Prostate gland (tissue), 2 donors: ENCODE data around the gene EHMT1. TPM values are rescaled to one million over a fixed set of nuclear protein-coding genes. Genes with fewer than 3 reads are reported as not detected.

Experiments
- DNase-seq: peaks from one replicate; pipeline ENCODE4 v3.0.0-alpha.2; 2019; ENCODE audit warnings: low spot score
- H3K27ac ChIP-seq, 2 donors: fragments of 200-600 bp; sonication (generic); 2 replicates each; pipeline ENCODE4 v1.5.1; 2017 to 2019
- H3K27me3 ChIP-seq: fragments of 200-600 bp; sonication (generic); replicated peaks from 2 replicates; pipeline ENCODE4 v1.5.1; 2019; ENCODE audit not compliant: insufficient read depth
- H3K36me3 ChIP-seq, 2 donors: fragments of 200-600 bp; sonication (generic); 1 replicate in 1 of 2; 2 replicates in 1 of 2; pipeline versions ENCODE4 v1.5.1 to v1.8.1; 2017 to 2019
- H3K4me1 ChIP-seq: fragments of 200-600 bp; sonication (generic); replicated peaks from 2 replicates; pipeline ENCODE4 v1.5.1; 2019
- H3K4me3 ChIP-seq, 2 donors: fragments of 200-600 bp; sonication (generic); 2 replicates each; pipeline ENCODE4 v1.5.1; 2017 to 2019
- H3K9me3 ChIP-seq: fragments of 200-600 bp; sonication (generic); 2 replicates; pipeline ENCODE4 v1.5.1; 2017
- CTCF ChIP-seq, 4 experiments: fragments of 200-600 bp in 2 of 4; fragments of 450-650 bp in 2 of 4; sonication (generic) in 2 of 4; IDR thresholded peaks; 1 replicate in 3 of 4; 2 replicates in 1 of 4; pipeline ENCODE4 v1.5.1; 2016 to 2019; ENCODE audit warnings: antibody characterized with exemption in 4 of 4, mild to moderate bottlenecking in 2 of 4, moderate library complexity in 2 of 4
- POLR2A ChIP-seq: fragments of 450-650 bp; IDR thresholded peaks from one replicate; pipeline ENCODE4 v1.6.1; 2016; ENCODE audit warnings: antibody characterized with exemption, mild to moderate bottlenecking
- POLR2AphosphoS5 ChIP-seq: sonication (generic); formaldehyde crosslinking; IDR thresholded peaks from one replicate; pipeline ENCODE4 v1.6.1; 2017; ENCODE audit warnings: antibody characterized with exemption
- WGBS: methylation state at CpG from one replicate; pipeline ENCODE4 v1.1.5; 2018; 5-methylcytosine and 5-hydroxymethylcytosine counted together
- intact Hi-C: fragments of 100-400 bp; cut with DNase I; formaldehyde crosslinking; loops from one replicate; pipeline ENCODE4 v1.14.2; 2022
- total RNA-seq, 2 donors: library from RNA; depleted of rRNA; stranded (reverse); fragments of >200 nt; gene quantifications; one replicate each; pipeline ENCODE4 v1.1.0, GENCODE V29; 2016

Gene EHMT1
- total RNA-seq, 2 donors from 2014 or later, result 81.3 to 149 TPM

GRCh38 chr9:137672907-137673791 is 54.3 kb downstream of the EHMT1 start:
- WGBS, result 36% methylated on average over 13 of the region's 13 CpGs
- H3K4me3 ChIP-seq, result no peak overlapping the region
- H3K9me3 ChIP-seq, result no peaks in the 10 kb centered on the region
- TF ChIP-seq CTCF (IDR thresholded peaks at IDR 0.05) (peak; percentile 84 to 91 (median 88)), POLR2AphosphoS5 (peak; percentile 58), POLR2A (no peak)
- H3K36me3 ChIP-seq, result no peaks in the 10 kb centered on the region
- H3K27me3 ChIP-seq, result no peaks in the 10 kb centered on the region
- no peak overlapping the region for H3K27ac ChIP-seq
- intact Hi-C loops, result loop anchor here (10.0 kb wide), 1 partner anchor 102 kb away; no protein-coding TSS in a partner anchor
- DNase-seq, result peak; percentile 64
- H3K4me1 ChIP-seq, result peaks cover 21% of the 10 kb centered on the region

- intact Hi-C loops, result loop anchor here (10.0 kb wide), 1 partner anchor 101 kb away; no protein-coding TSS in a partner anchor
- H3K4me1 ChIP-seq, result peaks cover 21% of the 10 kb centered on the region
- H3K4me3 ChIP-seq, result no peak overlapping the region
- no peaks in the 10 kb centered on the region for H3K27me3 ChIP-seq
- H3K9me3 ChIP-seq, result no peaks in the 10 kb centered on the region
- H3K27ac ChIP-seq, result no peak overlapping the region
- no peak for TF ChIP-seq POLR2AphosphoS5
- DNase-seq, result no peak
- H3K36me3 ChIP-seq, result no peaks in the 10 kb centered on the region
- 48% methylated on average over 10 of the region's 10 CpGs for WGBS
Observed at GRCh38 chr9:137673886-137674285, 55.1 kb downstream of the EHMT1 start.

- Histone ChIP-seq H3K27ac (no peak overlapping the region), H3K4me3 (no peak overlapping the region), H3K4me1 (peaks cover 21% of the 10 kb centered on the region), H3K36me3 (no peaks in the 10 kb centered on the region), H3K27me3 (no peaks in the 10 kb centered on the region), H3K9me3 (no peaks in the 10 kb centered on the region)
- WGBS, result 49% methylated on average over 15 of the region's 15 CpGs
- intact Hi-C loops, result loop anchor here (10.0 kb wide), 1 partner anchor 100 kb away; no protein-coding TSS in a partner anchor
- no peak for TF ChIP-seq POLR2A
- no peak for TF ChIP-seq POLR2AphosphoS5
- no peak for TF ChIP-seq CTCF (IDR thresholded peaks at IDR 0.05)
- no peak for DNase-seq
Observed at GRCh38 chr9:137674307-137674975, 55.6 kb downstream of the EHMT1 start.

GRCh38 chr9:137674976-137675320 is 56.1 kb downstream of the EHMT1 start:
- intact Hi-C loops, result loop anchor here (10.0 kb wide), 1 partner anchor 100 kb away; no protein-coding TSS in a partner anchor
- Histone ChIP-seq H3K9me3 (no peaks in the 10 kb centered on the region), H3K4me1 (peaks cover 21% of the 10 kb centered on the region), H3K27ac (no peak overlapping the region), H3K36me3 (no peaks in the 10 kb centered on the region), H3K27me3 (no peaks in the 10 kb centered on the region), H3K4me3 (no peak overlapping the region)
- no peak for DNase-seq
- WGBS, result 86% methylated on average over 5 of the region's 5 CpGs
- TF ChIP-seq POLR2AphosphoS5 (no peak), CTCF (IDR thresholded peaks at IDR 0.05) (no peak), POLR2A (no peak)

GRCh38 chr9:137676998-137677397 is 58.2 kb downstream of the EHMT1 start:
- Histone ChIP-seq H3K4me1 (peaks cover 21% of the 10 kb centered on the region), H3K9me3 (no peaks in the 10 kb centered on the region), H3K27ac (no peak overlapping the region), H3K27me3 (no peaks in the 10 kb centered on the region), H3K36me3 (no peaks in the 10 kb centered on the region), H3K4me3 (no peak overlapping the region)
- TF ChIP-seq POLR2A (no peak), POLR2AphosphoS5 (no peak), CTCF (IDR thresholded peaks at IDR 0.05) (no peak)
- intact Hi-C loops, result loop anchor here (10.0 kb wide), 1 partner anchor 98 kb away; no protein-coding TSS in a partner anchor
- WGBS, result 91% methylated on average over 12 of the region's 12 CpGs
- DNase-seq, result no peak
